Heart left ventricle (tissue), 16 donors: ENCODE data around the gene GMPPA. TPM values are rescaled to one million over a fixed set of nuclear protein-coding genes. Genes with fewer than 3 reads are reported as not detected.

Experiments
- ATAC-seq, 4 donors: fragments of 200-7000 bp; cut with Tn5 transposase; one replicate each; pipeline ENCODE4 v1.9.1; 2020 to 2022; ENCODE audit warnings: moderate library complexity in 4 of 4, mild to moderate bottlenecking in 3 of 4, moderate number of reproducible peaks in 1 of 4
- DNase-seq, 5 donors: peaks; one replicate each; pipeline ENCODE4 v3.0.0-alpha.2; 2020
- H3K27ac ChIP-seq, 12 donors: fragments of 200-600 bp; sonication (generic) in 4 of 12; one replicate each; pipeline versions ENCODE4 v1.5.0 to v1.8.0; 2016 to 2022; ENCODE audit warnings: mild to moderate bottlenecking in 2 of 12
- H3K27me3 ChIP-seq, 9 donors: fragments of 200-600 bp; sonication (generic) in 2 of 9; one replicate each; pipeline versions ENCODE4 v1.5.1 to v1.8.0; 2016 to 2022; ENCODE audit warnings: mild to moderate bottlenecking in 3 of 9
- H3K36me3 ChIP-seq, 9 donors: fragments of 200-600 bp; sonication (generic) in 2 of 9; one replicate each; pipeline versions ENCODE4 v1.5.0 to v1.8.0; 2018 to 2022; ENCODE audit warnings: mild to moderate bottlenecking in 2 of 9
- H3K4me1 ChIP-seq, 12 donors: fragments of 200-600 bp; sonication (generic) in 4 of 12; one replicate each; pipeline versions ENCODE4 v1.5.0 to v1.8.0; 2016 to 2022; ENCODE audit warnings: mild to moderate bottlenecking in 3 of 12
- H3K4me3 ChIP-seq, 12 donors: fragments of 200-600 bp; sonication (generic) in 4 of 12; one replicate each; pipeline versions ENCODE4 v1.5.0 to v1.8.0; 2017 to 2022; ENCODE audit warnings: mild to moderate bottlenecking in 9 of 12, moderate library complexity in 4 of 12
- H3K9me3 ChIP-seq, 12 donors: fragments of 200-600 bp; sonication (generic) in 4 of 12; one replicate each; pipeline versions ENCODE4 v1.5.0 to v1.8.0; 2016 to 2022; ENCODE audit warnings: mild to moderate bottlenecking in 1 of 12
- CTCF ChIP-seq, 12 donors: fragments of 200-600 bp; sonication (generic) in 4 of 12; IDR thresholded peaks; one replicate each; pipeline versions ENCODE4 v1.5.0 to v1.8.0; 2018 to 2022; ENCODE audit warnings: antibody characterized with exemption in 12 of 12, mild to moderate bottlenecking in 5 of 12
- POLR2A ChIP-seq, 2 donors: fragments of 450-650 bp; IDR thresholded peaks; one replicate each; pipeline ENCODE4 v1.6.1; 2017; ENCODE audit warnings: antibody characterized with exemption in 2 of 2, mild to moderate bottlenecking in 2 of 2, moderate library complexity in 2 of 2
- WGBS, 4 donors: extraction: QIAGEN DNeasy Blood & Tissue Kit in 2 of 4; methylation state at CpG; one replicate each; pipeline versions ENCODE4 v1.1.5 to v1.1.7; 2013 to 2018; 5-methylcytosine and 5-hydroxymethylcytosine counted together
- intact Hi-C, 10 donors: fragments of 100-400 bp; cut with DNase I; formaldehyde crosslinking; loops; one replicate each; pipeline versions ENCODE4 v1.11.1 to v1.14.2; 2022
- polyA plus RNA-seq, 2 donors: library from polyadenylated mRNA; stranded (reverse); fragments of 200-250 nt; gene quantifications; one replicate each; pipeline ENCODE4 v1.2.3, GENCODE V29; 2013
- total RNA-seq, 9 donors: library from RNA; depleted of rRNA in 2 of 9; stranded (reverse); fragments of >200 nt in 2 of 9; fragmentation: NEBNext Ultra II Directional in 3 of 9; extraction: Animal tissue kit (Norgen Biotek cat#: 25700) in 3 of 9; gene quantifications; one replicate each; pipeline versions ENCODE4 v1.1.0 to v1.2.4, GENCODE V29; 2016 to 2023
- donor health status: ischemic (EF 13 %, LVEDD 7.1; RV severe dilation, severe dysfunction).
- donor health status: healthy with polysubstance abuse.
- donor health status: DM: no; HTN: yes; CAD: no.
- donor health status: DM: no; HTN: no; CAD: no.
- donor health status: ischemic (EF 25% LVEDD 6.9; RV normal size, moderate dysfunction).
- donor health status: ischemic (EF 25% LVEDD 5.7; RV mildly dilated, moderate dysfunction).
- donor health status: healthy.
- donor health status: DM: yes; HTN: yes; CAD: no.
- donor health status: ischemic (EF 35%, LVEDD 5.7; RV mildly dilated, moderate dysfunction).
- donor health status: nonischemic (EF 11% LVEDD 7.7; RV severe dilation, severe dysfunction).
- donor health status: DM: yes; HTN: yes; CAD: no.
- donor health status: PGD.
- donor health status: ischemic (EF 29% LVEDD 5.4; RV normal size, mild dysfunction).
- donor health status: nonischemic (EF 23%, LVEDD 6.1; RV moderate dilation, normal function).

The GMPPA gene
- total and polyA plus RNA-seq, 11 donors = 15.8 to 35.5 (median 20.1) TPM

- no peak overlapping the region for H3K4me3 ChIP-seq
- H3K36me3 ChIP-seq = peaks cover 0 to 32% (median 27%) of the 10 kb centered on the region in 9 donors
- 87 to 91% (median 88%) methylated on average over 22 to 32 of the region's 32 CpGs for whole genome bisulfite sequencing, 4 donors
- DNase-seq (no peak), ATAC-seq (no peak)
- peaks cover 0 to 46% (median 26%) of the 10 kb centered on the region in 12 donors for H3K4me1 ChIP-seq
- H3K9me3 ChIP-seq = no peaks in the 10 kb centered on the region
- TF ChIP-seq POLR2A (IDR thresholded peaks at IDR 0.05) = no peak
- H3K27ac ChIP-seq = peak overlapping the region in 1 of 12 donors; percentile 29
- intact Hi-C loops = loop anchor here in 1 of 10 donors (5.0 kb wide), 1 partner anchor 148 kb away; no protein-coding TSS in a partner anchor
- peaks cover 0 to 13% (median 0%) of the 10 kb centered on the region in 9 donors for H3K27me3 ChIP-seq
Observed at GRCh38 chr2:219538956-219539788, 40.5 kb downstream of the GMPPA start.

DNA sequence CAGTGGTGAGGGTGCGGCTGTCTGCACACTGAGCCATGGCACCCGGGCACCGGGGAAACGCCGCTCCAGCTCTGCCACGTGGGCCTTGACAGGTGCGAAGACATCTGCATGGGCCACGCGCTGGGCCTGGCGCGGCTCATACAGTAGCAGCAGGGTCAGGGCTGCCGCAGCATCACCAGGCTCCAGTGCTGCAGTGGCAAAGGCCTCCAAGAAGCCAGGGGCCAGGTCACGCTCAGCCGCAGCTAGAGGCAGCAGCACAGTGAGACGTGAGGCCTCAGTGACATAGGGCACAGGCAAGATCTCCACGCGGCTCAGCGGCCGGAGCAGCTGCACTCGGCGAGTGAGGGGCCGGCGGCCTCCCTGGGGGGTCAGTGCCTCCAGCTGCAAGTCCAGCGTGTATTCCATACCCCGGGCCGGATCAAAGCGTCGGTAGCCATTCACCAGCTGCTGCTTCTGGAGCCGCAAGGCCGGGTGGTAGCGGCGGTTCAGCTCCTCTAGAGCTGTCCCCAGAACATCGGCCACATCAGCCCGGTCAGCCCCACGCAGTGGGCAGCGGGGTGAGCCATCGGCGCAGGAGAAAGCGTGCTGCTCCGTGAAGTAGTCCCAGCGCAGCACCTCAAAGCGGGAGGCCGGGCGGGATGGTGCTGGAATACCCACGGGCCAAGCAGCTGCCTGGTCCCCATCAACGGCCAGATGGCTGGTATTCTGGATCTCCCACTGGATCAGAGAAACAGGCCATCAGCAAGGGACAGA, 41.4 kb downstream of the GMPPA start:
- Histone ChIP-seq H3K4me1 (peaks cover 0 to 54% (median 30%) of the 10 kb centered on the region in 12 donors), H3K4me3 (no peak overlapping the region), H3K27ac (no peak overlapping the region), H3K36me3 (peaks cover 0 to 32% (median 27%) of the 10 kb centered on the region in 9 donors), H3K27me3 (peaks cover 0 to 21% (median 0%) of the 10 kb centered on the region in 9 donors), H3K9me3 (no peaks in the 10 kb centered on the region)
- no peak for DNase-seq
- TF ChIP-seq CTCF (IDR thresholded peaks at IDR 0.05) (no peak), POLR2A (IDR thresholded peaks at IDR 0.05) (no peak)
- WGBS, 4 donors = 93 to 95% (median 94%) methylated on average over 31 to 46 of the region's 46 CpGs
- ATAC-seq = no peak
- intact Hi-C loops = loop anchor here in 8 of 10 donors (5.0 to 10.0 kb wide), 5 partner anchors 57 to 152 kb away; partner anchors contain the start of gene STK11IP (in 1 of the 8)

DNA sequence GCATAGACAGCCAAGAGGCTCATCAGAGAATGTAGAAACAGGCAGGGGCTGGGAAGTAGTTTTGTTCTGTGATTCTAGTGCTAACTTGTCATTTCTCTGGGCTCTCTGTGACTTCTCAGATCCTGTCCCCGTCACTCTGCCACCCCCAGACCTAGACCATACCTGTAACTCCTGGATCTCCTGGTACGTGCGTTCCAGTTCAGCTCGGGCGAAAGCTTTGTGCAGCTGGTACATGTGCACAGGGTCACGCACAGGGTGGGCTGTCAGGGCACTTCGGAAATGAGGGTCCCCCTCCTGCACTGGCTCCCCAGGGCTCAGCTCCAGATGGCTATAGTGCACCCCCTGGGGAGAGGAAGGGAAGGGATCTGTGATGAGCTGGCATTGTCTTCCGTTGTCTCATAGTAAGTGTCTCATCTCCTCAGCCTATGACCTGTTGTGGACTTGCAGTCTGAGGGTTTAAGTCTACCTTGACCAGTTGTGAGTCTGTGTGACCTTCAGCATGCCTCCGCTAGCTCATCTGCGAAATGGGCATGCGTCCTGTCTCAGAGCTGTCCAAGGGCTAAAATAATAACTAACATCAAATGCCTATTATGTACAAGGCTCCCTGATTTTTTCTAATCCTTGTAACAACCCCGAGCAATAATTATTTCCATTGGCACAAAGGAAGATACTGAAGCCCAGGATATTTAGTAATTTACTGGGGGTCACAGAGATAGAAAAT, 42.3 kb downstream of the GMPPA start:
- Histone ChIP-seq H3K4me1 (peaks cover 0 to 54% (median 30%) of the 10 kb centered on the region in 12 donors), H3K4me3 (no peak overlapping the region), H3K27ac (peak overlapping the region in 1 of 12 donors; percentile 91), H3K9me3 (no peaks in the 10 kb centered on the region), H3K36me3 (peaks cover 0 to 32% (median 27%) of the 10 kb centered on the region in 9 donors), H3K27me3 (peaks cover 0 to 21% (median 0%) of the 10 kb centered on the region in 9 donors)
- intact Hi-C loops = loop anchor here in 7 of 10 donors (1.0 to 10.0 kb wide), 6 partner anchors 56 to 151 kb away; partner anchors contain the start of gene STK11IP (in 1 of the 7)
- 86 to 92% (median 89%) methylated on average over 12 of the region's 12 CpGs for WGBS, 4 donors
- DNase-seq = no peak
- TF ChIP-seq POLR2A (IDR thresholded peaks at IDR 0.05) = no peak
- TF ChIP-seq CTCF (IDR thresholded peaks at IDR 0.05) = no peak
- no peak for ATAC-seq

- Histone ChIP-seq H3K27ac (peak overlapping the region in 6 of 12 donors; percentile 24 to 94 (median 89)), H3K27me3 (peaks cover 0 to 21% (median 0%) of the 10 kb centered on the region in 9 donors), H3K4me3 (peak overlapping the region in 9 of 12 donors; percentile 16 to 92 (median 57)), H3K4me1 (peaks cover 0 to 54% (median 30%) of the 10 kb centered on the region in 12 donors), H3K9me3 (no peaks in the 10 kb centered on the region), H3K36me3 (peaks cover 0 to 32% (median 27%) of the 10 kb centered on the region in 9 donors)
- 3 to 13% (median 11%) methylated on average over 4 to 48 of the region's 48 CpGs for WGBS, 4 donors
- TF ChIP-seq POLR2A (IDR thresholded peaks at IDR 0.05) (peak in 1 of 2 donors; percentile 19), CTCF (IDR thresholded peaks at IDR 0.05) (peak; percentile 73 to 95 (median 84))
- peak in 3 of 4 donors; percentile 2 to 5 (median 2) for ATAC-seq
- intact Hi-C loops = loop anchor here (1.0 to 10.0 kb wide), 11 partner anchors 56 to 151 kb away; partner anchors contain the start of gene STK11IP (in 1 of the 10)
- DNase-seq = peak; percentile 70 to 88 (median 81)
Observed at GRCh38 chr2:219541611-219542180, 43.0 kb downstream of the GMPPA start.
